Fibroblast of lung (primary cell): ENCODE data around the gene GDF9. TPM values are rescaled to one million over a fixed set of nuclear protein-coding genes. Genes with fewer than 3 reads are reported as not detected.

Experiments
- DNase-seq, 2 donors: peaks; one replicate each; pipeline versions ENCODE4 v3.0.0 to v3.0.0-alpha.2; 2010; ENCODE audit warnings: low read depth in 2 of 2
- H2AFZ ChIP-seq: 2 replicates; pipeline ENCODE4 v1.5.1; 2012; ENCODE audit warnings: low read length, control low read depth, inconsistent platforms
- H3K27ac ChIP-seq: 2 replicates; pipeline ENCODE4 v1.5.1; 2011; ENCODE audit warnings: low read length, control low read depth; ENCODE audit not compliant: insufficient read depth
- H3K27me3 ChIP-seq: 2 replicates; pipeline ENCODE4 v1.5.1; 2011; ENCODE audit warnings: mild to moderate bottlenecking, low read length; ENCODE audit not compliant: control insufficient read depth, insufficient read depth
- H3K36me3 ChIP-seq: 2 replicates; pipeline ENCODE4 v1.5.1; 2011; ENCODE audit warnings: low read length; ENCODE audit not compliant: control insufficient read depth, insufficient read depth
- H3K4me1 ChIP-seq: 2 replicates; pipeline ENCODE4 v1.5.1; 2011; ENCODE audit warnings: low read length; ENCODE audit not compliant: control insufficient read depth, insufficient read depth; ENCODE audit errors: extremely low read depth
- H3K4me2 ChIP-seq: 2 replicates; pipeline ENCODE4 v1.5.1; 2011; ENCODE audit warnings: low read length, control low read depth; ENCODE audit not compliant: insufficient read depth; ENCODE audit errors: extremely low read depth
- H3K4me3 ChIP-seq, 4 experiments: fragments of 200-600 bp in 1 of 4; sonication (generic) in 1 of 4; replicated peaks in 1 of 4; 2 replicates each; pipeline ENCODE4 v1.5.1; 2011 to 2016; ENCODE audit warnings: low read length in 4 of 4, low read depth in 3 of 4, mild to moderate bottlenecking in 3 of 4, control low read depth in 2 of 4, inconsistent platforms in 1 of 4, mixed read lengths in 1 of 4; ENCODE audit not compliant: insufficient read depth in 1 of 4; ENCODE audit errors: control extremely low read depth in 1 of 4
- H3K79me2 ChIP-seq: 2 replicates; pipeline ENCODE4 v1.5.1; 2012; ENCODE audit warnings: mild to moderate bottlenecking, low read length, inconsistent platforms; ENCODE audit not compliant: control insufficient read depth, insufficient read depth
- H3K9ac ChIP-seq: 2 replicates; pipeline ENCODE4 v1.5.1; 2011; ENCODE audit warnings: mild to moderate bottlenecking, low read length, control low read depth; ENCODE audit not compliant: insufficient read depth
- H3K9me3 ChIP-seq: 2 replicates; pipeline ENCODE4 v1.5.1; 2012; ENCODE audit warnings: low read depth, low read length; ENCODE audit not compliant: control insufficient read depth, insufficient read depth
- H4K20me1 ChIP-seq: 2 replicates; pipeline ENCODE4 v1.5.1; 2011; ENCODE audit warnings: low read length; ENCODE audit not compliant: control insufficient read depth, insufficient read depth; ENCODE audit errors: extremely low read depth
- EZH2 ChIP-seq: IDR thresholded peaks from 2 replicates; pipeline ENCODE4 v1.5.1; 2012; ENCODE audit warnings: low read length, control low read depth, mild to moderate bottlenecking; ENCODE audit errors: missing control alignments
- polyA minus RNA-seq: library from RNA; depleted of rRNA, polyadenylated mRNA; stranded (reverse); fragments of >200 nt; gene quantifications from 2 replicates; pipeline ENCODE4 v1.2.3, GENCODE V29; 2011; ENCODE audit warnings: low replicate concordance
- polyA plus RNA-seq, 2 donors: library from polyadenylated mRNA; depleted of rRNA in 1 of 2; stranded (reverse) in 1 of 2; unstranded in 1 of 2; fragments of >200 nt; gene quantifications; 2 replicates each; pipeline ENCODE4 v1.2.1, GENCODE V29; 2011 to 2012; ENCODE audit warnings: missing spikeins in 1 of 2
- total RNA-seq: library from RNA; depleted of rRNA; stranded (reverse); fragments of >200 nt; gene quantifications from 2 replicates; pipeline ENCODE4 v1.2.1, GENCODE V29; 2014
- TF ChIP-seq, protein P1 (sequence below), 2 donors: IDR thresholded peaks in 1 of 2; conservative IDR thresholded peaks in 1 of 2; 1 replicate in 1 of 2; 2 replicates in 1 of 2; pipeline ENCODE4 v1.5.1; 2011 to 2012; ENCODE audit warnings: low read length in 2 of 2, control low read depth in 1 of 2, inconsistent platforms in 1 of 2, low read depth in 1 of 2, mild to moderate bottlenecking in 1 of 2

The GDF9 gene
- under 0.01 and 0.17 TPM in 2 replicates for total RNA-seq
- 0.07 and 0.11 TPM in 2 replicates for polyA plus RNA-seq
- polyA plus RNA-seq (2012), result 0.05 TPM in 1 of 2 replicates, not detected in the other
- polyA minus RNA-seq, result not detected in 2 replicates

DNA sequence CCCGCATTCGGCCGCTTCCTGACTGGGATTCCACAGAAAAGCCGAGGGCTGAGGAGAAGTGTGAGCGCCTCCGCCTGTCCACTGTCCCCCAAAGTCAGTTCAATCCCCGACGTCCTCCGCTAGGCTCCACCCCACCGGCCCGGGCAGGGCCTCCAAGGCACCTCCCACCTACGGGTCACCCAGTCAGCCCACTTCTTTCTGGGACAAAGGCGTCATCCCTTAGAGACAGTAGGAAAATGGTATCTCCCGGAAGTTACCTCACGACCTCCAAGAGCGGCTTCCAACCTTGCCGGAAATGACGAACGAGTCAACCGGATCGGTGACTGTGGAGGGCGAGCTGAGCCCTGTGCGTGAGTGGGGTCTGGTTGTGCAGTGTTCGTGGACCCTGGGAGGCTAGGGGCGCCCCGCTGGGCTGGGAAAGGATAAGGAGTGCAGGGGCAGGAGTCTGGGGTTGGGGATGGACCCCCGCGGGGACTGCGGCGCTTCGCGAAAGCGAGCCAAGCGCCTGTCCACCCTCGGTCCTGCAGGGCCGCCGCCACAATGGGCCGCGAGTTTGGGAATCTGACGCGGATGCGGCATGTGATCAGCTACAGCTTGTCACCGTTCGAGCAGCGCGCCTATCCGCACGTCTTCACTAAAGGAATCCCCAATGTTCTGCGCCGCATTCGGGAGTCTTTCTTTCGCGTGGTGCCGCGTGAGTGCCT is at the start of gene GDF9, which contains the start of gene UQCRQ:
TSS of gene GDF9 (minus strand) at position 128 of the 704 bp plus-strand sequence. CDS start 1,936 bp downstream, outside the sequence.
TSS of gene UQCRQ (plus strand) at position 301 of the 704 bp plus-strand sequence. CDS start at position 541, 240 bp downstream.
- peak; percentile 100 for DNase-seq
- H3K27me3 ChIP-seq, result no peaks in the 10 kb centered on the region
- no peaks in the 10 kb centered on the region for H4K20me1 ChIP-seq
- H3K27ac ChIP-seq, result peak within 1 kb of the TSS; percentile 99
- TF ChIP-seq, protein P1, sequence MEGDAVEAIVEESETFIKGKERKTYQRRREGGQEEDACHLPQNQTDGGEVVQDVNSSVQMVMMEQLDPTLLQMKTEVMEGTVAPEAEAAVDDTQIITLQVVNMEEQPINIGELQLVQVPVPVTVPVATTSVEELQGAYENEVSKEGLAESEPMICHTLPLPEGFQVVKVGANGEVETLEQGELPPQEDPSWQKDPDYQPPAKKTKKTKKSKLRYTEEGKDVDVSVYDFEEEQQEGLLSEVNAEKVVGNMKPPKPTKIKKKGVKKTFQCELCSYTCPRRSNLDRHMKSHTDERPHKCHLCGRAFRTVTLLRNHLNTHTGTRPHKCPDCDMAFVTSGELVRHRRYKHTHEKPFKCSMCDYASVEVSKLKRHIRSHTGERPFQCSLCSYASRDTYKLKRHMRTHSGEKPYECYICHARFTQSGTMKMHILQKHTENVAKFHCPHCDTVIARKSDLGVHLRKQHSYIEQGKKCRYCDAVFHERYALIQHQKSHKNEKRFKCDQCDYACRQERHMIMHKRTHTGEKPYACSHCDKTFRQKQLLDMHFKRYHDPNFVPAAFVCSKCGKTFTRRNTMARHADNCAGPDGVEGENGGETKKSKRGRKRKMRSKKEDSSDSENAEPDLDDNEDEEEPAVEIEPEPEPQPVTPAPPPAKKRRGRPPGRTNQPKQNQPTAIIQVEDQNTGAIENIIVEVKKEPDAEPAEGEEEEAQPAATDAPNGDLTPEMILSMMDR (conservative IDR thresholded peaks at IDR 0.05 in 1 of 2, IDR thresholded peaks at IDR 0.05 in 1 of 2; ENCODE audit: low read depth in 1 of 2, low read length in 2 of 2), result peak in 1 of 2 donors; percentile 31
- TF ChIP-seq EZH2, result no peak
- no peaks in the 10 kb centered on the region for H3K9me3 ChIP-seq
- H3K4me1 ChIP-seq, result peaks cover 3% of the 10 kb centered on the region
- no peaks in the 10 kb centered on the region for H3K36me3 ChIP-seq
- H3K4me3 ChIP-seq, result peak within 1 kb of the TSS; percentile 91 to 99 (median 94)
- peaks cover 14% of the 10 kb centered on the region for H3K79me2 ChIP-seq
- peak within 1 kb of the TSS; percentile 89 for H3K4me2 ChIP-seq
- peak within 1 kb of the TSS; percentile 97 for H3K9ac ChIP-seq
- peak within 1 kb of the TSS; percentile 71 for H2AFZ ChIP-seq

DNA sequence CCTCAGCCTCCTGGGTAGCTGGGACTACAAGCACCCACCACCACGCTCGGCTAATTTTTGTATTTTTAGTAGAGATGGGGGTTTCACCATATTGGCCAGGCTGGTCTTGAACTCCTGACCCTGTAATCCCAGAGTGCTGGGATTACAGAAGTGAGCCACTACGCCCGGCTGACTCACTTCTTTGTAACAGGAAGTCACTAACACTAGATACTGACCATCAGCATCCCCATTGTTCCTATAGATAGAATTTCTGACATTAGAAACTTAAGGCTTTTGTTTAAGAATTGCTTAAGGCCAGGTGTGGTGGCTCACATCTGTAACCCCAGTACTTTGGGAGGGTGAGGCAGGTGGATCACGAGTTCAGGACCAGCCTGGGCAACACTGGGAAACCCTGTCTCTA is 49.4 kb upstream of the GDF9 start:
- Histone ChIP-seq H3K4me3 (no peak overlapping the region), H3K36me3 (peaks cover 4% of the 10 kb centered on the region), H3K79me2 (peaks cover 17% of the 10 kb centered on the region), H3K4me2 (no peak overlapping the region), H2AFZ (no peak overlapping the region), H3K9me3 (no peaks in the 10 kb centered on the region), H3K27me3 (no peaks in the 10 kb centered on the region), H4K20me1 (no peaks in the 10 kb centered on the region), H3K27ac (peak overlapping the region; percentile 19), H3K9ac (no peak overlapping the region), H3K4me1 (no peaks in the 10 kb centered on the region)
- TF ChIP-seq, protein P1 (conservative IDR thresholded peaks at IDR 0.05 in 1 of 2, IDR thresholded peaks at IDR 0.05 in 1 of 2; ENCODE audit: low read depth in 1 of 2, low read length in 2 of 2), result no peak
- TF ChIP-seq EZH2, result no peak
- DNase-seq, result no peak

DNA sequence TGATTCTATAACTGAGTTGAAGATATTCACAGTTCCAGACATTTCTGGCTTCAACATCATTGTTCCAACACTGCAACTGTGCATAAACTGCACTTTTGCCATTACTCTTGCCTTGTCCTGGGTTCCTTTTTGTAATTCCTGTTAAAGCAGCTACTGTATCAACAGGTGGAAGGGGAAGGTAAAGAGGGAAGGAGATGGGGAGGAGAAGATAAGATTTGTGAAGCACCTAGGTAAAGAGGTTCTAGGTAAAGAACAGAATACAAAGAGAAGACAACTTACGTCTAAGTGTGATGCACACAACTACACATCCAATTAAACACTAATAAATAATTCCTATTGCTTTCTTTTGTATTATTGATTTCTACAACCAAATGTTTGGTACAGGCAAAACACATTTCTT is 43.4 kb upstream of the GDF9 start:
- H3K4me2 ChIP-seq, result no peak overlapping the region
- no peak for DNase-seq
- H3K4me1 ChIP-seq, result no peaks in the 10 kb centered on the region
- no peaks in the 10 kb centered on the region for H3K9me3 ChIP-seq
- H2AFZ ChIP-seq, result no peak overlapping the region
- H3K27me3 ChIP-seq, result no peaks in the 10 kb centered on the region
- no peak overlapping the region for H3K27ac ChIP-seq
- H3K79me2 ChIP-seq, result peaks cover 26% of the 10 kb centered on the region
- peaks cover 3% of the 10 kb centered on the region for H3K36me3 ChIP-seq
- H4K20me1 ChIP-seq, result no peaks in the 10 kb centered on the region
- no peak overlapping the region for H3K4me3 ChIP-seq
- TF ChIP-seq, protein P1 (conservative IDR thresholded peaks at IDR 0.05 in 1 of 2, IDR thresholded peaks at IDR 0.05 in 1 of 2; ENCODE audit: low read depth in 1 of 2, low read length in 2 of 2), result no peak
- TF ChIP-seq EZH2, result no peak
- H3K9ac ChIP-seq, result no peak overlapping the region
